Common myeloid progenitor, CD34-positive (primary cell): Measurements from ENCODE around the gene DMPK.

Experiments used
- CTCF ChIA-PET: fragments of 350-600 bp; sonication (Branson Sonifier 250); formaldehyde crosslinking; loops from one replicate; lab custom pipeline; 2021; ENCODE audit warnings: antibody characterized with exemption; lab: Charles Lee
- POLR2A ChIA-PET: fragments of 350-600 bp; sonication (Branson Sonifier 250); formaldehyde crosslinking; loops from one replicate; lab custom pipeline; 2021; ENCODE audit warnings: antibody characterized with exemption; lab: Charles Lee
- DNase-seq, 3 donors: peaks; one replicate each; pipeline versions ENCODE4 v3.0.0 to v3.0.0-alpha.2; 2013
- H3K27ac ChIP-seq, 2 experiments: 1 replicate in 1 of 2; 2 replicates in 1 of 2; pipeline ENCODE4 v1.7.0; 2013; ENCODE audit warnings: inconsistent platforms in 2 of 2, low read length in 2 of 2, mild to moderate bottlenecking in 2 of 2, low read depth in 1 of 2, moderate library complexity in 1 of 2; ENCODE audit not compliant: severe bottlenecking in 2 of 2, insufficient read depth in 1 of 2, poor library complexity in 1 of 2
- H3K27me3 ChIP-seq, 5 experiments: replicated peaks in 2 of 5; 1 replicate in 3 of 5; 2 replicates in 2 of 5; pipeline versions ENCODE4 v1.6.1 to v1.7.0; 2013; ENCODE audit warnings: low read length in 4 of 5, mild to moderate bottlenecking in 2 of 5, moderate library complexity in 2 of 5, inconsistent platforms in 1 of 5; ENCODE audit not compliant: insufficient read depth in 5 of 5, control insufficient read depth in 4 of 5
- H3K36me3 ChIP-seq, 4 experiments: 1 replicate in 2 of 4; 2 replicates in 2 of 4; pipeline versions ENCODE4 v1.6.1 to v1.7.0; 2013; ENCODE audit warnings: low read length in 3 of 4, control low read depth in 1 of 4, mild to moderate bottlenecking in 1 of 4; ENCODE audit not compliant: control insufficient read depth in 4 of 4, insufficient read depth in 4 of 4
- H3K4me1 ChIP-seq, 4 experiments: 1 replicate in 3 of 4; 2 replicates in 1 of 4; pipeline versions ENCODE4 v1.6.1 to v1.7.1; 2013; ENCODE audit warnings: low read length in 3 of 4, mild to moderate bottlenecking in 3 of 4, control low read depth in 1 of 4, inconsistent platforms in 1 of 4, moderate library complexity in 1 of 4; ENCODE audit not compliant: control insufficient read depth in 4 of 4, insufficient read depth in 4 of 4; ENCODE audit errors: control extremely low read depth in 1 of 4
- H3K4me3 ChIP-seq, 7 experiments: 1 replicate in 4 of 7; 2 replicates in 3 of 7; pipeline versions ENCODE4 v1.5.1 to v1.7.0; 2013; ENCODE audit warnings: mild to moderate bottlenecking in 7 of 7, low read length in 6 of 7, moderate library complexity in 6 of 7, inconsistent platforms in 2 of 7, low read depth in 2 of 7, control low read depth in 1 of 7; ENCODE audit not compliant: insufficient read depth in 4 of 7, control insufficient read depth in 1 of 7; ENCODE audit errors: extremely low read depth in 1 of 7
- H3K9me3 ChIP-seq, 5 experiments: 1 replicate in 4 of 5; 2 replicates in 1 of 5; pipeline versions ENCODE4 v1.6.1 to v1.7.1; 2013; ENCODE audit warnings: low read length in 4 of 5, mild to moderate bottlenecking in 2 of 5, inconsistent platforms in 1 of 5, low read depth in 1 of 5, moderate library complexity in 1 of 5; ENCODE audit not compliant: control insufficient read depth in 4 of 5, insufficient read depth in 2 of 5; ENCODE audit errors: control extremely low read depth in 1 of 5
- WGBS: methylation state at CpG from one replicate; pipeline ENCODE4 v1.1.5; 2013; ENCODE audit not compliant: insufficient coverage; 5-methylcytosine and 5-hydroxymethylcytosine counted together

DMPK gene

GRCh38 chr19:45820413-45821102 is 38.3 kb upstream of the DMPK start:
- no peaks in the 10 kb centered on the region for H3K27me3 ChIP-seq
- H3K9me3 ChIP-seq = no peaks in the 10 kb centered on the region
- no peak overlapping the region for H3K27ac ChIP-seq
- ChIA-PET CTCF (interaction anchor here (1.5 kb wide), 1 partner anchor 59 kb away, joined by 4 read pairs; no protein-coding TSS in a partner anchor), POLR2A (interaction anchor here (0.6 kb wide), 1 partner anchor 49 kb away, joined by 3 read pairs; no protein-coding TSS in a partner anchor)
- H3K4me3 ChIP-seq = no peak overlapping the region
- DNase-seq = no peak
- H3K4me1 ChIP-seq = peaks cover 0 to 18% (median 15%) of the 10 kb centered on the region in 4 experiments
- peaks cover 15 to 65% (median 37%) of the 10 kb centered on the region in 4 experiments for H3K36me3 ChIP-seq
- 94% methylated on average over 17 of the region's 20 CpGs for WGBS

GRCh38 chr19:45819769-45820168 is 37.5 kb upstream of the DMPK start:
- CTCF ChIA-PET = interaction anchor here (1.5 kb wide), 1 partner anchor 60 kb away, joined by 4 read pairs; no protein-coding TSS in a partner anchor
- no peak overlapping the region for H3K27ac ChIP-seq
- peaks cover 13 to 57% (median 34%) of the 10 kb centered on the region in 4 experiments for H3K36me3 ChIP-seq
- POLR2A ChIA-PET = no interaction called here
- DNase-seq = no peak
- H3K9me3 ChIP-seq = no peaks in the 10 kb centered on the region
- WGBS = 98% methylated on average over 4 of the region's 6 CpGs
- no peaks in the 10 kb centered on the region for H3K27me3 ChIP-seq
- H3K4me1 ChIP-seq = peaks cover 0 to 24% (median 21%) of the 10 kb centered on the region in 4 experiments
- H3K4me3 ChIP-seq = no peak overlapping the region

DNA sequence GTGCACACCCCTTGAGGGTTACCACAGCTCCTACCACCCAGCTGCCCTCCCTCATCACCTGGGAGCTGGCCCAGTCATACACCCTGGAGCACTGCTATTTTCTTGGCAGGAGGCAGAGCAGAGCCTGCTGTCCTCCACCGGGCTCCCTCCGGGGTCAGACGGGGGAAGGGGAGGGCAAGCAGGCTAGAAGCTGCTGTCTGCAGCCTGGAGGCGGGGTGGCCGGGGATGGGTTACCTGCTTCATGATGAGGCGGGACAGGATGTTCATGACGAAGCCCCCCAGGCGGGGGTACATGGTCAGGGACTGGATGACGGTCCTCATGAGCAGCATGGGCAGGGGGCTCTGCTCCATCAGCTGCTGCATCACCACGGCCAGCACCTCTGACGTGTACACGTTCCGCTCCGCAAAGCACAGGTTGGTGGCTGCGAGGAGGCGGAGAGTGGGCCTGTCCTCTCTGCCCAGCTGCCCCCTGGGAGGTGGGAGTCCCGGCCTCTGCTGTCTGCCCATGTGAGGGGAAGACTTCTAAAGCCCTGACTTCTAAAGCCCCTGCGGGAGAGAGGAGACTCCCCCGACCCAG is 35.5 kb upstream of the DMPK start:
- H3K4me3 ChIP-seq = no peak overlapping the region
- POLR2A ChIA-PET = interaction anchor here (1.2 kb wide), 1 partner anchor 19 kb away, joined by 3 read pairs; no protein-coding TSS in a partner anchor
- 96% methylated on average over 13 of the region's 19 CpGs for WGBS
- H3K36me3 ChIP-seq = peaks cover 6 to 38% (median 25%) of the 10 kb centered on the region in 4 experiments
- no peak for DNase-seq
- H3K27me3 ChIP-seq = no peaks in the 10 kb centered on the region
- H3K27ac ChIP-seq = no peak overlapping the region
- H3K4me1 ChIP-seq = peaks cover 0 to 26% (median 25%) of the 10 kb centered on the region in 4 experiments
- CTCF ChIA-PET = interaction anchor here (1.1 to 3.0 kb wide), 16 partner anchors 8 to 68 kb away, joined by 3 to 17 read pairs (median 5); partner anchors contain the start of genes DMWD and IRF2BP1
- no peaks in the 10 kb centered on the region for H3K9me3 ChIP-seq

DNA sequence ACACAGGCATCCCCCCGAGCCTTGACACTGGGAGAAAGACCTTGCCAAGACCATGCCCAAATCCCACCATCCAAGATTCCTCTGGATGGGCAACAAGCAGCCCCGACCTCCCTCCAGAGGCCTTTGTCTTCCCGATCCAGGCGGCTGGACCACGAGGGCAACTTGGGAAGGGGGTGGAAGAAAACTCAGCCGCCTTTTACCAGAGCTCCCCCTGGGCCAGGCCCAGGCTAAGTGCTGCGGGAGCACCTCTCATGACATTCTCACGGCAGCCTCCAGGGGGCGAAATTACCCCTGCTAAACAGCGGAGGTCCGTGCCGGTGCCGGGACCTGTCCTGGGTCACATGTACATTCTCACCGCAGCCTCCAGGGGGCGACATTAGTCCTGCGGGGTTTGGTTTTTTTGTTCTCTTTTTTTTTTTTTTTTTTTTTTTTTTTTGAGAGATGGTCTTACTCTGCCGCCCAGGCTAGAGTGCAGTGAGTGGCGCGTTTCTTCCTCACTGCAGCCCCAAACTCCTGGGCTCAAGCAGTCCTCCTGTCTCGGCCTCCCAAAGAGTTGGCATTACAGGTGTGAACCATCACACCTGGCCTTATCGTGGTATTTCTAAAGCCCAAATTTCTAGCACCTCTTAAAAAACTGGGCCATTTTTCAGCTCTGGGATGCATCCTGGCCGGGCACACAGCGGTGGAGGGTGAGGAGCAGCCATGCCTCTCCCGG is 34.9 kb upstream of the DMPK start:
- no peaks in the 10 kb centered on the region for H3K27me3 ChIP-seq
- H3K36me3 ChIP-seq = peaks cover 6 to 32% (median 20%) of the 10 kb centered on the region in 4 experiments
- H3K4me1 ChIP-seq = peaks cover 0 to 26% (median 25%) of the 10 kb centered on the region in 4 experiments
- CTCF ChIA-PET = interaction anchor here (0.9 to 3.0 kb wide), 26 partner anchors 9 to 257 kb away, joined by 3 to 17 read pairs (median 5); partner anchors contain the start of genes DMWD, IRF2BP1 and SYMPK
- H3K4me3 ChIP-seq = no peak overlapping the region
- H3K9me3 ChIP-seq = no peaks in the 10 kb centered on the region
- 22% methylated on average over 22 of the region's 24 CpGs for WGBS
- no peak overlapping the region for H3K27ac ChIP-seq
- peak; percentile 96 to 98 (median 96) for DNase-seq
- POLR2A ChIA-PET = interaction anchor here (1.2 kb wide), 1 partner anchor 18 kb away, joined by 3 read pairs; no protein-coding TSS in a partner anchor

- Histone ChIP-seq H3K27ac (no peak overlapping the region), H3K36me3 (peaks cover 4 to 27% (median 18%) of the 10 kb centered on the region in 4 experiments), H3K4me1 (peaks cover 0 to 26% (median 25%) of the 10 kb centered on the region in 4 experiments), H3K27me3 (no peaks in the 10 kb centered on the region), H3K4me3 (peak overlapping the region in 4 of 7 experiments; percentile 55 to 75 (median 65)), H3K9me3 (no peaks in the 10 kb centered on the region)
- POLR2A ChIA-PET = no interaction called here
- 78% methylated on average over 13 of the region's 18 CpGs for WGBS
- CTCF ChIA-PET = interaction anchor here (0.8 to 3.0 kb wide), 22 partner anchors 10 to 257 kb away, joined by 3 to 17 read pairs (median 5); partner anchors contain the start of genes IRF2BP1, SIX5 and SYMPK
- no peak for DNase-seq
These were observed 34.1 kb upstream of the DMPK start for GRCh38 chr19:45816236-45817009.
